NOMO-1 (cell line): ENCODE measurements around the gene GFI1B.
"Not testable (repeated sequence)": the region's sequence is repeated elsewhere in the genome, so short reads cannot be mapped to it uniquely, and the experiment has no call there.

Source experiments
- DNase-seq, 2 experiments: peaks; one replicate each; lab custom pipeline; 2025; ENCODE audit not compliant: unreplicated experiment in 2 of 2; lab: John Stamatoyannopoulos, UW

The GFI1B gene

GRCh38 chr9:133008406-133008805 lies 29.9 kb downstream of the GFI1B start:
- DNase-seq: no peak

- peak; percentile 40 to 92 for DNase-seq
These were observed 30.3 kb downstream of the GFI1B start for GRCh38 chr9:133008824-133009223.

- DNase-seq: no peak
These were observed 31.6 kb downstream of the GFI1B start for GRCh38 chr9:133009906-133010582.

- no peak for DNase-seq
These were observed 36.2 kb downstream of the GFI1B start for GRCh38 chr9:133014696-133015095.

GRCh38 chr9:133023117-133023890 lies 44.8 kb downstream of the GFI1B start:
- DNase-seq: peak in 1 of 2 experiments; percentile 40

GRCh38 chr9:133026426-133026825 lies 47.9 kb downstream of the GFI1B start:
- no peak for DNase-seq

- no peak for DNase-seq
These were observed 48.6 kb downstream of the GFI1B start for GRCh38 chr9:133027134-133027533.

GRCh38 chr9:133028221-133028620 lies 49.7 kb downstream of the GFI1B start:
- DNase-seq: no peak

GRCh38 chr9:133029994-133030316 lies 51.5 kb downstream of the GFI1B start:
- no peak for DNase-seq

- DNase-seq: peak; percentile 98 to 99
These were observed 52.0 kb downstream of the GFI1B start, which contains the start of gene GTF3C5 for GRCh38 chr9:133030317-133031129. GTF3C5 (plus strand) TSS chr9:133030997; CDS start chr9:133031012, 15 bp downstream.

- DNase-seq: no peak
These were observed 52.6 kb downstream of the GFI1B start for GRCh38 chr9:133031130-133031422.

GRCh38 chr9:133031496-133031911 lies 53.0 kb downstream of the GFI1B start:
- DNase-seq: no peak

GRCh38 chr9:133032171-133032570 lies 53.7 kb downstream of the GFI1B start:
- no peak for DNase-seq

- peak in 1 of 2 experiments; percentile 16 for DNase-seq
These were observed 57.2 kb downstream of the GFI1B start for GRCh38 chr9:133035669-133036068.

- DNase-seq: no peak
These were observed 59.5 kb downstream of the GFI1B start for GRCh38 chr9:133037775-133038515.

GRCh38 chr9:133040892-133041479 lies 62.5 kb downstream of the GFI1B start:
- not testable (repeated sequence) for DNase-seq
